ENCODE measurements around the gene SLC15A2.
"Not testable (repeated sequence)": the region's sequence is repeated elsewhere in the genome, so short reads cannot be mapped to it uniquely, and the experiment has no call there.

The SLC15A2 gene

DNA sequence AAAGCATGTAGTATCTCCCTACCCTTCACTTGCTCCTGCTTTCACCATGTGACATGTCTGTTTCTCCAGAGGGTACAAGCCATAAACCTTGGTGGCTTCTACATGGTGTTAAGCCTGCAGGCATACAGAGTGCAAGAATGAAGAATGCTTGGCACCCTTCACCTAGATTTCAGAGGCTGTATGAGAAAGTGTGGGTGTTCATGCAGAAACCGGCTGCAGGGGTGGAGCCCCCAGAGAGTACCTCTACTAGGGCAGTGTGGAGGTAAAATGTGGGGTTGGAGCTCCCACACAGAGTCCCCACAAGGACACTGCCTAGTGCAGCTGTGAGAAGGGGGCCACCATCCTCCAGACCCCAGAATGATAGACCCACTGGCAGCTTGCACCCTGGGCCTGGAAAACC lies 32.2 kb downstream of the SLC15A2 start:
- no peak for TF ChIP-seq ZFX (IDR thresholded peaks at IDR 0.05; ENCODE audit: borderline replicate concordance)
- no peak overlapping the region for H3K27ac ChIP-seq

DNA sequence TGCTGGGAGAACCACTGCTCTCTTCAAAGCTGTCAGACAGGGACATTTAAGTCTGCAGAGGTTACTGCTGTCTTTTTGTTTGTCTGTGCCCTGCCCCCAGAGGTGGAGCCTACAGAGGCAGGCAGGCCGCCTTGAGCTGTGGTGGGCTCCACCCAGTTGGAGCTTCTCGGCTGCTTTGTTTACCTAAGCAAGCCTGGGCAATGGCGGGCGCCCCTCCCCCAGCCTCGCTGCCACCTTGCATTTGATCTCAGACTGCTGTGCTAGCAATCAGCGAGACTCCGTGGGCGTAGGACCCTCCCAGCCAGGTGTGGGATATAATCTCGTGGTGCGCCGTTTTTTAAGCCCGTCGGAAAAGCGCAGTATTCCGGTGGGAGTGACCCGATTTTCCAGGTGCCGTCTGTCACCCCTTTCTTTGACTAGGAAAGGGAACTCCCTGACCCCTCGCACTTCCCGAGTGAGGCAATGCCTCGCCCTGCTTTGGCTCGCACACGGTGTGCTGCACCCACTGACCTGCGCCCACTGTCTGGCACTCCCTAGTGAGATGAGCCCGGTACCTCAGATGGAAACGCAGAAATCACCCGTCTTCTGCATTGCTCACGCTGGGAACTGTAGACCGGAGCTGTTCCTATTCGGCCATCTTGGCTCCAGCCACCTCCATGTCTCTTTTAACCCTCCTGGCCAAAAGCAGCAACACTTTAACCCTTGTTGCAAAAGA lies 44.1 kb downstream of the SLC15A2 start:
- not testable (repeated sequence) for H3K27ac ChIP-seq

DNA sequence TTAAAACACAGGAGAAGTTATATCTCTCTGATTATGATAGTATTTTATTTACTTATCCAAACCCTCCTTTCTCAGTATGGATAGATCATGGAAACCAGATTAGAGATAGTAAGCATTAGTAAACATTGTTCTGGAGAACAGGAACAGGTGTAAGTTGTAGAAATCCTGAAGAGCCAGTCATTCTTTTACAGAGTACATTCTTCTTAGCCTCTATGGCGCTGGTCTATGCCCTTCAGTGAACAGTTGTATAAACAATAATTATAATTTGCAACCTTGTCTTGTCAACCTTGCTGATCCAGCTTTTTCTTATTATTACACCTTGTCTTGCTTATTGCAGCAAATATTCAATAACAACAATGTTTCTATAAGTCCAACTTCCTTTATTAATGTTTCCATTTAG lies 47.4 kb downstream of the SLC15A2 start:
- H3K27ac ChIP-seq, result no peak overlapping the region
- TF ChIP-seq ZFX (IDR thresholded peaks at IDR 0.05; ENCODE audit: borderline replicate concordance), result no peak
- TF ChIP-seq, protein P1, sequence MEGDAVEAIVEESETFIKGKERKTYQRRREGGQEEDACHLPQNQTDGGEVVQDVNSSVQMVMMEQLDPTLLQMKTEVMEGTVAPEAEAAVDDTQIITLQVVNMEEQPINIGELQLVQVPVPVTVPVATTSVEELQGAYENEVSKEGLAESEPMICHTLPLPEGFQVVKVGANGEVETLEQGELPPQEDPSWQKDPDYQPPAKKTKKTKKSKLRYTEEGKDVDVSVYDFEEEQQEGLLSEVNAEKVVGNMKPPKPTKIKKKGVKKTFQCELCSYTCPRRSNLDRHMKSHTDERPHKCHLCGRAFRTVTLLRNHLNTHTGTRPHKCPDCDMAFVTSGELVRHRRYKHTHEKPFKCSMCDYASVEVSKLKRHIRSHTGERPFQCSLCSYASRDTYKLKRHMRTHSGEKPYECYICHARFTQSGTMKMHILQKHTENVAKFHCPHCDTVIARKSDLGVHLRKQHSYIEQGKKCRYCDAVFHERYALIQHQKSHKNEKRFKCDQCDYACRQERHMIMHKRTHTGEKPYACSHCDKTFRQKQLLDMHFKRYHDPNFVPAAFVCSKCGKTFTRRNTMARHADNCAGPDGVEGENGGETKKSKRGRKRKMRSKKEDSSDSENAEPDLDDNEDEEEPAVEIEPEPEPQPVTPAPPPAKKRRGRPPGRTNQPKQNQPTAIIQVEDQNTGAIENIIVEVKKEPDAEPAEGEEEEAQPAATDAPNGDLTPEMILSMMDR (IDR thresholded peaks at IDR 0.05), result no peak

DNA sequence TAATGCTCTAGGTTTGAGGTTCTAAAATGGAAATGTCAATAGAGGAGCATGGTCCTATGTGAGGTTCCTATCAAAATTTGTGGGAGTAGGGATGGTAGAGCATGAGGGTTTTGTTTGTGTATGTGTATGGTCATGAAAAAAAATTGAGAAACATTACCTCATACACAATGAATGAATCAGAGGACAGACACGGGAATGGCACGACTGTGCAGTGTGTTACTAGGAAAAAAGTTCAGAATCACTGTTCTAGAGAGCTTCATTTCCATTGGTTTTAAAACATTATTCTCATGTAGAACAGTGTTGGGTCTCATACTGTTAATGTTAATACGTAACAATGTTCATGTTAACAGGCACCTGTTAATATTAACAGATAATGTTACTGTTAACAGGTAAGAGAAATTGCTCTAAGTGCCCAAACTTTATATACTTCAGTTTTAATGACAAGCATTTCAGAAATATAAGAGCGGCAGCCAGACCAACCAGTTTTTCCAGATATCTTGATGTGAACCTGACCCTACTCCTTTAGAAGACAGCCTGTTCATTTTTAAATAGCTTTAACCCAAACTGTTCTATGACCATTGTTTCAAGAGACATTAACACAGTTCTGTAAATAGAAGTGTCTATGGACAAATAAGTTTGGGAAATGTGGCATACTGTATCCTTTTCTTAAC lies 48.0 kb downstream of the SLC15A2 start:
- no peak overlapping the region for H3K27ac ChIP-seq
- TF ChIP-seq, protein P1 (IDR thresholded peaks at IDR 0.05), result no peak
- no peak for TF ChIP-seq ZFX (IDR thresholded peaks at IDR 0.05; ENCODE audit: borderline replicate concordance)

DNA sequence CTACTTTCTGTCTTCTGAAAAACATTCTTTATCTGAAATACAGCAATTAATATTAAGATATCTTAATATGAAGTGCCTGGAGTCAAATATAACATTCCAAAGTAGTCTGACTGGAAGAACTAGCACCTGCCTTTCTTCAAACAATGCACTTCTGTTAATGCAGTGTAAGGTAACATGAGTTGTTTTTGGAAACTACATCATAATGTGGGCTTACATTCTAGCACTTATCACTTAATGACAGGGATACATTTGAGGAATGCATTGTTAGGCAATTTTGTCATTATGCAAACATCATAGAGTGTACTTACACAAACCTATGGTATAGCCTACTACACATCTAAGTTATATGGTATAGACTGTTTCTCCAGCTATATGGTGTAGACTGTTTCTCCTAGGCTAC lies 49.2 kb downstream of the SLC15A2 start:
- no peak overlapping the region for H3K27ac ChIP-seq
- TF ChIP-seq, protein P1 (IDR thresholded peaks at IDR 0.05), result no peak
- TF ChIP-seq ZFX (IDR thresholded peaks at IDR 0.05; ENCODE audit: borderline replicate concordance), result no peak

DNA sequence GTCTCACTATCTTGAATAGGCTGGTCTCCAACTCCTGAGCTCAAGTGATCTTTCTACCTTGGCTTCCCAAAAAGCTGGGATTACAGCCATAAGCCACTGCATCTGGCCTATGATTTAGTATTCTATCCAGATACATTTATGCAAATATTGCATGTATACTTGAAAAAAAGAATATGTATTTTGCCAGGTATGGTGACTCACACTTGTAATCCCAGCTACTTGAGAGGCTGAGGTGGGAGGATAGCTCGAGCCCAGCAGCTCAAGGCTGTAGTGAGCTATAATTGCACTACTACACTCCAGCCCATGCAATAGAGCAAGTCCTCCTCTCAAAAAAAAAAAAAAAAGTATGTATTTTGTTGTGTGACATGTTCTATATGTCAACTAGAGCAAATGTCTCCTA lies 54.4 kb downstream of the SLC15A2 start:
- H3K27ac ChIP-seq, result no peak overlapping the region
- no peak for TF ChIP-seq ZFX (IDR thresholded peaks at IDR 0.05; ENCODE audit: borderline replicate concordance)
- TF ChIP-seq, protein P1 (IDR thresholded peaks at IDR 0.05), result no peak

DNA sequence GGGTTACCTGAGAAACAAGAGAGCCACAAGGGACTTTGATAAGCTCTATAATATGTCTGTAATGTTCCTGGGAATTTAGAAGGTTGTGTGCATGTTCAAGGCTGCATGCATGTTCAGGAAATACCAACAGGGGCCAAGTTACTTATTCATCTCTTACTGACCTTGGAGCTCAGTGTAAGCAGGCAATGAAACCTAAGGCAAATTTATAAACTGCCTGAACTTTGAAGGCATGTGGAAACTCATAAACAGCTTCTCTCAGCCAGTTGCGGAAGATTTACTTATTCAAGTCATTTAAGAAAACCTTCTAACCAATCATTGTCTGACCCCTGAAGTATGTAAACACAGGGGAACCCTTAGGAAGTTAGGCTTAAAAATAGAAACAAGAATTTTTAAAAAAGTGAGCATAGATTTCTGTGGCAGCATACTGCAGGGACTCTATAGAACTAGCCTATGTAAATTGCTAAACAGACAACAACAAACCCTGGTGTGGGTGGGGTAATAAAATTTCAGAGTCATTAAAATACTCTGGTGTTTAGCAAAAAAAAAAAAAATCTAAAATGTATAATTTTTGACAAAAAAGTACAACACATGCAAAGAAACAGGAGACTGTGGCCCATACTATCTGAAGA lies 57.2 kb downstream of the SLC15A2 start:
- TF ChIP-seq, protein P1 (IDR thresholded peaks at IDR 0.05), result no peak
- TF ChIP-seq ZFX (IDR thresholded peaks at IDR 0.05; ENCODE audit: borderline replicate concordance), result no peak
- H3K27ac ChIP-seq, result no peak overlapping the region

DNA sequence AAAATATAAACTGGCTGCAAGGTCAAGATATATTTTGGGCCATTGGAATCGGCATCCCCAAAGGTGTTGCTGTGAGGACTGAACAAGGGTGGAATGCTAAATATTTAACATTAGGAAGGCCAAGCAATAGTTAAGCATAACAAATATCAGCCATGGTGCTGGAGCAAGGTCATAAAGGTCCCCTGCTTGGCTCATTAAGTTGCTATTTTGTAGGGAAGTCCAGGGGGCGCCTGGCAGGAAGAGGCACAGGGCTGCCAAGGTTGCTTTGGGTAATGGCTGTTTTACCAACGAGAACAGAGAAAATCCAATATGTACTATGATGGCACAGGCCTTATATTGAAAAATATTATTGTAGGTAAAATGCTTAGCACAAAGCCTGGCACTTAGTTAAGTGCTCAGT lies 62.2 kb downstream of the SLC15A2 start:
- TF ChIP-seq ZFX (IDR thresholded peaks at IDR 0.05; ENCODE audit: borderline replicate concordance), result no peak
- TF ChIP-seq, protein P1 (IDR thresholded peaks at IDR 0.05), result no peak

More for the DNA sequence above, 62.2 kb downstream of the SLC15A2 start:
- no peak overlapping the region for H3K27ac ChIP-seq

Data from 22Rv1 (cell line).